ENCODE data around the gene CELA1. TPM values are rescaled to one million over a fixed set of nuclear protein-coding genes. Genes with fewer than 3 reads are reported as not detected.
A peak's percentile ranks its signal among the peaks of the same experiment; 100 is the strongest.
"Not testable (repeated sequence)": the region's sequence is repeated elsewhere in the genome, so short reads cannot be mapped to it uniquely, and the experiment has no call there.

CELA1 gene
- total RNA-seq, 2 donors from 2014 or later, result 0.50 TPM; not detected in 1

GRCh38 chr12:51349026-51349425 is 2.5 kb upstream of the CELA1 start:
- H3K27ac Mint-ChIP-seq, result no peak overlapping the region
- DNase-seq (no peak), ATAC-seq (no peak)
- no peak overlapping the region for H3K4me3 Mint-ChIP-seq
- H3K27me3 Mint-ChIP-seq, result peaks cover 6% of the 10 kb centered on the region
- H3K9me3 ChIP-seq (ENCODE audit: control insufficient read depth, low read length, poor library complexity, severe bottlenecking), result no peaks in the 10 kb centered on the region
- no peaks in the 10 kb centered on the region for H3K36me3 Mint-ChIP-seq (ENCODE audit: low read depth)
- peaks cover 6% of the 10 kb centered on the region for H3K4me1 Mint-ChIP-seq

- ATAC-seq (no peak), DNase-seq (no peak)
- H3K36me3 Mint-ChIP-seq (ENCODE audit: low read depth), result no peaks in the 10 kb centered on the region
- H3K27ac Mint-ChIP-seq, result no peak overlapping the region
- peaks cover 6% of the 10 kb centered on the region for H3K4me1 Mint-ChIP-seq
- no peaks in the 10 kb centered on the region for H3K9me3 ChIP-seq (ENCODE audit: control insufficient read depth, low read length, poor library complexity, severe bottlenecking)
- H3K4me3 Mint-ChIP-seq, result no peak overlapping the region
- peaks cover 6% of the 10 kb centered on the region for H3K27me3 Mint-ChIP-seq
Measured at GRCh38 chr12:51348116-51348515, 1.6 kb upstream of the CELA1 start.

GRCh38 chr12:51345681-51346080 is 798 bp downstream of the CELA1 start:
- Mint-ChIP-seq H3K27me3 (peaks cover 6% of the 10 kb centered on the region), H3K4me3 (no peak overlapping the region), H3K4me1 (peaks cover 10% of the 10 kb centered on the region), H3K36me3 (ENCODE audit: low read depth) (no peaks in the 10 kb centered on the region), H3K27ac (no peak overlapping the region)
- H3K9me3 ChIP-seq (ENCODE audit: control insufficient read depth, low read length, poor library complexity, severe bottlenecking), result no peaks in the 10 kb centered on the region
- DNase-seq (no peak), ATAC-seq (no peak)

- Mint-ChIP-seq H3K27ac (no peak overlapping the region), H3K4me1 (peaks cover 12% of the 10 kb centered on the region), H3K4me3 (no peak overlapping the region), H3K36me3 (ENCODE audit: low read depth) (no peaks in the 10 kb centered on the region), H3K27me3 (peaks cover 6% of the 10 kb centered on the region)
- ATAC-seq (no peak), DNase-seq (no peak)
- H3K9me3 ChIP-seq (ENCODE audit: control insufficient read depth, low read length, poor library complexity, severe bottlenecking), result no peaks in the 10 kb centered on the region
Measured at GRCh38 chr12:51343201-51343600, 3.3 kb downstream of the CELA1 start.

- Mint-ChIP-seq H3K4me3 (no peak overlapping the region), H3K27ac (no peak overlapping the region), H3K36me3 (ENCODE audit: low read depth) (no peaks in the 10 kb centered on the region), H3K27me3 (peaks cover 6% of the 10 kb centered on the region), H3K4me1 (peaks cover 12% of the 10 kb centered on the region)
- no peak for DNase-seq
- no peak for ATAC-seq
- no peaks in the 10 kb centered on the region for H3K9me3 ChIP-seq (ENCODE audit: control insufficient read depth, low read length, poor library complexity, severe bottlenecking)
Measured at GRCh38 chr12:51342416-51342815, 4.1 kb downstream of the CELA1 start.

GRCh38 chr12:51341251-51342007 is 5.0 kb downstream of the CELA1 start:
- DNase-seq (peak; percentile 28 to 60 (median 41)), ATAC-seq (peak; percentile 95)
- H3K9me3 ChIP-seq (ENCODE audit: control insufficient read depth, low read length, poor library complexity, severe bottlenecking), result no peaks in the 10 kb centered on the region
- Mint-ChIP-seq H3K27me3 (peaks cover 11% of the 10 kb centered on the region), H3K4me3 (peak overlapping the region; percentile 73), H3K4me1 (peaks cover 13% of the 10 kb centered on the region), H3K27ac (peak overlapping the region; percentile 83), H3K36me3 (ENCODE audit: low read depth) (no peaks in the 10 kb centered on the region)

GRCh38 chr12:51339750-51340149 is 6.7 kb downstream of the CELA1 start:
- ATAC-seq (no peak), DNase-seq (no peak)
- no peaks in the 10 kb centered on the region for H3K36me3 Mint-ChIP-seq (ENCODE audit: low read depth)
- no peak overlapping the region for H3K4me3 Mint-ChIP-seq
- H3K4me1 Mint-ChIP-seq, result peaks cover 12% of the 10 kb centered on the region
- H3K9me3 ChIP-seq (ENCODE audit: control insufficient read depth, low read length, poor library complexity, severe bottlenecking), result no peaks in the 10 kb centered on the region
- H3K27me3 Mint-ChIP-seq, result peaks cover 6% of the 10 kb centered on the region
- H3K27ac Mint-ChIP-seq, result no peak overlapping the region

- H3K4me1 Mint-ChIP-seq, result peaks cover 19% of the 10 kb centered on the region
- not testable (repeated sequence) for H3K27ac Mint-ChIP-seq
Measured at GRCh38 chr12:51337336-51337735, 9.1 kb downstream of the CELA1 start.

GRCh38 chr12:51335931-51336330 is 10.5 kb downstream of the CELA1 start:
- peaks cover 18% of the 10 kb centered on the region for H3K4me1 Mint-ChIP-seq
- no peak for DNase-seq
- no peak overlapping the region for H3K27ac Mint-ChIP-seq
- H3K4me3 Mint-ChIP-seq, result no peak overlapping the region
- ATAC-seq, result no peak
- H3K9me3 ChIP-seq (ENCODE audit: control insufficient read depth, low read length, poor library complexity, severe bottlenecking), result no peaks in the 10 kb centered on the region
- peaks cover 6% of the 10 kb centered on the region for H3K27me3 Mint-ChIP-seq
- H3K36me3 Mint-ChIP-seq (ENCODE audit: low read depth), result no peaks in the 10 kb centered on the region

More at GRCh38 chr12:51337336-51337735, 9.1 kb downstream of the CELA1 start:
- H3K9me3 ChIP-seq (ENCODE audit: control insufficient read depth, low read length, poor library complexity, severe bottlenecking); H3K27me3 Mint-ChIP-seq; ATAC-seq; H3K36me3 Mint-ChIP-seq (ENCODE audit: low read depth); H3K4me3 Mint-ChIP-seq; DNase-seq: not testable (repeated sequence)

GRCh38 chr12:51334764-51335163 is 11.7 kb downstream of the CELA1 start:
- H3K27ac Mint-ChIP-seq, result no peak overlapping the region
- H3K4me3 Mint-ChIP-seq, result no peak overlapping the region
- H3K9me3 ChIP-seq (ENCODE audit: control insufficient read depth, low read length, poor library complexity, severe bottlenecking), result no peaks in the 10 kb centered on the region
- DNase-seq (no peak), ATAC-seq (no peak)
- H3K27me3 Mint-ChIP-seq, result peaks cover 6% of the 10 kb centered on the region
- no peaks in the 10 kb centered on the region for H3K36me3 Mint-ChIP-seq (ENCODE audit: low read depth)
- H3K4me1 Mint-ChIP-seq, result peaks cover 25% of the 10 kb centered on the region

GRCh38 chr12:51333536-51333935 is 12.9 kb downstream of the CELA1 start:
- ATAC-seq (no peak), DNase-seq (no peak)
- H3K4me1 Mint-ChIP-seq, result peaks cover 34% of the 10 kb centered on the region
- no peaks in the 10 kb centered on the region for H3K36me3 Mint-ChIP-seq (ENCODE audit: low read depth)
- peaks cover 6% of the 10 kb centered on the region for H3K27me3 Mint-ChIP-seq
- no peaks in the 10 kb centered on the region for H3K9me3 ChIP-seq (ENCODE audit: control insufficient read depth, low read length, poor library complexity, severe bottlenecking)
- H3K27ac Mint-ChIP-seq, result peak overlapping the region; percentile 21
- H3K4me3 Mint-ChIP-seq, result no peak overlapping the region

GRCh38 chr12:51330186-51330585 is 16.3 kb downstream of the CELA1 start:
- Mint-ChIP-seq H3K4me3 (peak overlapping the region; percentile 82), H3K4me1 (peaks cover 53% of the 10 kb centered on the region), H3K36me3 (ENCODE audit: low read depth) (no peaks in the 10 kb centered on the region), H3K27me3 (no peaks in the 10 kb centered on the region), H3K27ac (peak overlapping the region; percentile 98)
- DNase-seq (no peak), ATAC-seq (no peak)
- no peaks in the 10 kb centered on the region for H3K9me3 ChIP-seq (ENCODE audit: control insufficient read depth, low read length, poor library complexity, severe bottlenecking)

GRCh38 chr12:51329742-51330141 is 16.7 kb downstream of the CELA1 start:
- no peaks in the 10 kb centered on the region for H3K9me3 ChIP-seq (ENCODE audit: control insufficient read depth, low read length, poor library complexity, severe bottlenecking)
- Mint-ChIP-seq H3K36me3 (ENCODE audit: low read depth) (no peaks in the 10 kb centered on the region), H3K4me3 (peak overlapping the region; percentile 82), H3K27ac (peak overlapping the region; percentile 98), H3K4me1 (peaks cover 56% of the 10 kb centered on the region), H3K27me3 (no peaks in the 10 kb centered on the region)
- peak; percentile 41 for ATAC-seq
- no peak for DNase-seq

GRCh38 chr12:51328587-51328986 is 17.9 kb downstream of the CELA1 start:
- Mint-ChIP-seq H3K4me3 (peak overlapping the region; percentile 82), H3K4me1 (peaks cover 54% of the 10 kb centered on the region), H3K36me3 (ENCODE audit: low read depth) (no peaks in the 10 kb centered on the region), H3K27me3 (no peaks in the 10 kb centered on the region), H3K27ac (peak overlapping the region; percentile 98)
- H3K9me3 ChIP-seq (ENCODE audit: control insufficient read depth, low read length, poor library complexity, severe bottlenecking), result no peaks in the 10 kb centered on the region
- no peak for DNase-seq
- no peak for ATAC-seq

Measured in T-helper 17 cell (primary cell).